HEK293T (cell line): Measurements from ENCODE around the gene RUNDC1.

ENCODE experiments used
- ARNT ChIP-seq: fragments of 450-650 bp; IDR thresholded peaks from 2 replicates; pipeline ENCODE4 v1.6.1; 2017; ENCODE audit warnings: mild to moderate bottlenecking
- BHLHE40 ChIP-seq: fragments of 450-650 bp; IDR thresholded peaks from 2 replicates; pipeline ENCODE4 v1.6.1; 2016; ENCODE audit warnings: mild to moderate bottlenecking, moderate library complexity, borderline replicate concordance
- CTBP1 ChIP-seq: fragments of 450-650 bp; IDR thresholded peaks from 2 replicates; pipeline ENCODE4 v1.6.1; 2016; ENCODE audit warnings: borderline replicate concordance
- ELF4 ChIP-seq: fragments of 450-650 bp; IDR thresholded peaks from 2 replicates; pipeline ENCODE4 v1.6.1; 2017; ENCODE audit warnings: antibody characterized with exemption
- FOXA1 ChIP-seq: fragments of 450-650 bp; IDR thresholded peaks from 2 replicates; pipeline ENCODE4 v1.6.1; 2016; ENCODE audit warnings: mild to moderate bottlenecking
- FOXM1 ChIP-seq: fragments of 450-650 bp; IDR thresholded peaks from 2 replicates; pipeline ENCODE4 v1.6.1; 2017; ENCODE audit warnings: mild to moderate bottlenecking, borderline replicate concordance
- HDGF ChIP-seq: fragments of 450-650 bp; IDR thresholded peaks from 2 replicates; pipeline ENCODE4 v1.6.1; 2017; ENCODE audit warnings: antibody characterized with exemption, borderline replicate concordance
- LEF1 ChIP-seq: fragments of 450-650 bp; IDR thresholded peaks from 2 replicates; pipeline ENCODE4 v1.6.1; 2017; ENCODE audit warnings: mild to moderate bottlenecking, borderline replicate concordance
- NFRKB ChIP-seq: fragments of 450-650 bp; IDR thresholded peaks from 2 replicates; pipeline ENCODE4 v1.6.1; 2016; ENCODE audit warnings: mild to moderate bottlenecking, moderate library complexity
- PKNOX1 ChIP-seq: fragments of 450-650 bp; IDR thresholded peaks from 2 replicates; pipeline ENCODE4 v1.6.1; 2016
- SUZ12 ChIP-seq: fragments of 450-650 bp; IDR thresholded peaks from 2 replicates; pipeline ENCODE4 v1.6.1; 2016; ENCODE audit warnings: mild to moderate bottlenecking
- TARDBP ChIP-seq: fragments of 450-650 bp; IDR thresholded peaks from 2 replicates; pipeline ENCODE4 v1.6.1; 2016
- ZNF384 ChIP-seq: fragments of 450-650 bp; IDR thresholded peaks from 2 replicates; pipeline ENCODE4 v1.6.1; 2016

DNA sequence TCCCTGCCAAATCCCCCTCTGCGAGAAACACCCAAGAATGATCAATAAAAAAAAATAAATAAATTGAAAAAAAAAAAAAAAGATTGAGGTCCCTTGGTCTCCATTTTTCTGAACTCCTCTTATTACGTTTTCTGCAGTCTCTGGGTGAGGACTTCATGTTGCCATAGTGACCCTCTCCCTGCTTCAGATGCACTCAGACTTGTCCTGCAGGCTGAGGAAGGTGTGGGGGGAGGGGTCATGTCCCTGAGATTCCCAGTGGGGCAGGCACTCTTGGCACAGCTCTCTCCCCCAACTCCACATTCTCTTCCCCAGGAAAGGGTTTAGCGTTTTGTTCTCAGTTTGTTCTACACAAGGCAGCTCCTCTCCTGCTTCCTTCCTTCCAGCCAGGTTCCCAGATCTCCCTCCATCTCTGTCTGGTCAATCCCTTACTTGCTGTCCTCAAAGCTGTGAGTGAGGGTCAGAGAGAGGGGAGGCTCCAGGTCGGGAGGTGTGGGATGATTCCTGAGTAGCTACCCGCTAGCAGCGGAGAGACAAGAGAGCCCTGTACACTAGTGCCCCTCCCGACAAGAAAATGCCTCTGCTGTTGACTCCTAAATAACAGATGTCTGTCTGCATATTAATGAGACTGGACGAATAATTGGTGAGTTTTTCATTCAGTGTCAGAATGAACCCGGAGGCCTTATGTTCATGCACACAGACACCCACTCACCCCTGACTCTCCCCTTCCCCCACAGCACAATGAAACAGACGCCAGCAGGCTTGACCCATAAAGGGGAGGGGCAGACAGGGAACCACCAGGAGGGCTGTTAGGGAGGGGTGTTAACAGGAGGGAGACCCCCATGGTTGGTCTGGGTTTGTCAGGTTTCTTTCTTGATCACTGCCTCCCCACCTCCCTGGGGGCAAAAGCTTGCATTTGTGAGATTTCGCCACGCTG, 53.9 kb downstream of the RUNDC1 start:
- TF ChIP-seq HDGF (no peak), FOXA1 (no peak), FOXM1 (no peak), SUZ12 (no peak), TARDBP (no peak), ELF4 (no peak), PKNOX1 (no peak), LEF1 (no peak), ZNF384 (no peak), ARNT (no peak), NFRKB (no peak), CTBP1 (no peak), BHLHE40 (no peak)
